Measurements from ENCODE around the gene FEM1A.

DNA sequence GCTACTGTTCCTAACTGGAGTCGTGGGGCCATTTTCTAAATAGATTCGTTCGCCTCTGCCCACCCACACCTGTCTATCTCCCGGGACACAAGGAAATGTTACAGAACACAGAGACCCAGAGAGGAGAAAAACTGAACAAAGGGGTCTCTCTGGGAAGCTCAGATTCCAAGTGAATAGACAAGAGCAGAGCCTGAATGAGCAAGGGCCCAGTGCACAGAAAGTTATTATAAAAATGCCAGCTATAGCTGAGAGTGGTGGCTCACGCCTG lies 27.2 kb upstream of the FEM1A start:
- TF ChIP-seq POLR2A (IDR thresholded peaks at IDR 0.05; ENCODE audit: low read depth, low read length), result no peak
- no peak for TF ChIP-seq POLR2AphosphoS5 (IDR thresholded peaks at IDR 0.05; ENCODE audit: low read depth, low read length)
- TF ChIP-seq TAF1 (IDR thresholded peaks at IDR 0.05; ENCODE audit: borderline replicate concordance, low read depth, low read length), result no peak
